Peyer's patch (tissue), 4 donors: Measurements from ENCODE around the gene LDLRAD4.

Source experiments
- CTCF ChIP-seq, 6 experiments: fragments of 450-650 bp in 4 of 6; fragments of 200-600 bp in 2 of 6; sonication (generic) in 1 of 6; IDR thresholded peaks; one replicate each; pipeline ENCODE4 v1.5.1; 2017 to 2019; ENCODE audit warnings: antibody characterized with exemption in 6 of 6, mild to moderate bottlenecking in 3 of 6, moderate library complexity in 1 of 6
- POLR2A ChIP-seq, 2 donors: fragments of 450-650 bp; IDR thresholded peaks; one replicate each; pipeline ENCODE4 v1.5.1; 2017; ENCODE audit warnings: antibody characterized with exemption in 2 of 2, mild to moderate bottlenecking in 2 of 2, moderate library complexity in 2 of 2

- TF ChIP-seq CTCF (IDR thresholded peaks at IDR 0.05) (no peak), POLR2A (IDR thresholded peaks at IDR 0.05) (no peak)
These were observed 302.2 kb downstream of the LDLRAD4 start for GRCh38 chr18:13520741-13521140.
